Measurements from ENCODE around the gene GPR17.

Gene GPR17

GRCh38 chr2:127615511-127616166, 30.3 kb upstream of the GPR17 start:
- no peak for DNase-seq

- DNase-seq, result no peak
Measured at GRCh38 chr2:127618551-127619202, 27.3 kb upstream of the GPR17 start.

- no peak for DNase-seq
Measured at GRCh38 chr2:127619203-127619590, 26.8 kb upstream of the GPR17 start.

GRCh38 chr2:127619877-127620705, 25.9 kb upstream of the GPR17 start:
- DNase-seq, result no peak

- DNase-seq, result no peak
Measured at GRCh38 chr2:127620866-127621265, 25.1 kb upstream of the GPR17 start.

GRCh38 chr2:127621981-127622431, 23.9 kb upstream of the GPR17 start:
- DNase-seq, result no peak

GRCh38 chr2:127622561-127623387, 23.2 kb upstream of the GPR17 start:
- no peak for DNase-seq

- DNase-seq, result no peak
Measured at GRCh38 chr2:127623388-127624319, 22.3 kb upstream of the GPR17 start.

GRCh38 chr2:127624320-127624755, 21.6 kb upstream of the GPR17 start:
- no peak for DNase-seq

- DNase-seq, result no peak
Measured at GRCh38 chr2:127624756-127625571, 21.0 kb upstream of the GPR17 start.

- DNase-seq, result no peak
Measured at GRCh38 chr2:127625572-127625951, 20.4 kb upstream of the GPR17 start.

GRCh38 chr2:127626175-127626574, 19.8 kb upstream of the GPR17 start:
- DNase-seq, result no peak

GRCh38 chr2:127626917-127627739, 18.8 kb upstream of the GPR17 start:
- DNase-seq, result no peak

- no peak for DNase-seq
Measured at GRCh38 chr2:127627740-127628571, 18.0 kb upstream of the GPR17 start.

- no peak for DNase-seq
Measured at GRCh38 chr2:127628767-127629614, 17.0 kb upstream of the GPR17 start.

GRCh38 chr2:127629637-127630036, 16.3 kb upstream of the GPR17 start:
- no peak for DNase-seq

GRCh38 chr2:127630096-127630863, 15.7 kb upstream of the GPR17 start:
- no peak for DNase-seq

Data from central memory CD4-positive, alpha-beta T cell (primary cell).